ENCODE measurements around the gene TGIF2.

Gene TGIF2

DNA sequence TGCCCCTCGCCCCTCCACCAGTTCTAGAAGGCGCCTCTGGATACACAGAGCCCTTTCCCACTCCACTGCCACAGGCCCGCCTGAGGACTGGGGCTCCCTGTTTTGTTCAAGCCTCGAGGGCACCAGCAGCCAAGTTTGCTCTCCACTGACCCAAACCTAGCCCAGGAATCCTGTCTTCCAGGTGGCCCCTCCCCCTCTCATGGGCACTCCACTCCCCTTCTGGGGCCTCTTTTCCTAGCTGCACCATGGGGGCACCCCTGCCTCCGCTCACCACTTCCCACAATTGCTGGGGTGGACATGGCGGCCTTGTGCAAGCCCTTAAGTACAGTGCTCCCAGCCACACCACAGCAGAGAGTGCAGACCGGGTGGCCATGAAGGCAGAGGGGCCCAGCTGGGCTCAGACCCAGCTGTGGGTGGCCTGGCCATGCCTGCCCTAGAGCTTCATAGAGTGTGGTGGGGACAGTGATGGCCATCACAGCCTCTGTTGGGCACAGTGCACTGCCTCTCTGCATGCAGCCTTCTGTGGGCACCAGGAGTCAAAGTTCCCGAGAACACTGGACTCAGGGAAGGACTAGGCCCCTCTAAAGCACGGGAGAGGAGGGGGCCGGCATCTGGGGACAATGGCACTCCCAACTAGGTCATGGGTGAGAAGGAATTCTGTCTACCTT is 30.7 kb upstream of the TGIF2 start:
- no peaks in the 10 kb centered on the region for H3K36me3 ChIP-seq (ENCODE audit: control insufficient read depth in 4 of 4, insufficient read depth in 4 of 4, low read length in 3 of 4)

GRCh38 chr20:36543184-36544133 is 29.9 kb upstream of the TGIF2 start:
- no peak overlapping the region for H3K27ac ChIP-seq (ENCODE audit: insufficient read depth in 1 of 2, low read depth in 1 of 2, low read length in 2 of 2, poor library complexity in 1 of 2, severe bottlenecking in 2 of 2)
- CTCF ChIA-PET = interaction anchor here (0.8 to 1.2 kb wide), 3 partner anchors 8 to 17 kb away, joined by 3 read pairs; no protein-coding TSS in a partner anchor
- WGBS (ENCODE audit: insufficient coverage) = 95% methylated on average over 12 of the region's 14 CpGs

More for the DNA sequence above, 30.7 kb upstream of the TGIF2 start:
- no peaks in the 10 kb centered on the region for H3K27me3 ChIP-seq (replicated peaks in 2 of 5; ENCODE audit: control insufficient read depth in 4 of 5, insufficient read depth in 5 of 5, low read length in 4 of 5)
- H3K27ac ChIP-seq (ENCODE audit: insufficient read depth in 1 of 2, low read depth in 1 of 2, low read length in 2 of 2, poor library complexity in 1 of 2, severe bottlenecking in 2 of 2) = no peak overlapping the region
- peaks cover 0 to 13% (median 9%) of the 10 kb centered on the region in 4 experiments for H3K4me1 ChIP-seq (ENCODE audit: control extremely low read depth in 1 of 4, control insufficient read depth in 4 of 4, insufficient read depth in 4 of 4, low read length in 3 of 4)
- 94% methylated on average over 7 of the region's 10 CpGs for whole genome bisulfite sequencing (ENCODE audit: insufficient coverage)
- no peaks in the 10 kb centered on the region for H3K9me3 ChIP-seq (ENCODE audit: control extremely low read depth in 1 of 5, control insufficient read depth in 4 of 5, insufficient read depth in 2 of 5, low read depth in 1 of 5, low read length in 4 of 5)
- POLR2A ChIA-PET = no interaction called here
- CTCF ChIA-PET = interaction anchor here (1.0 to 2.3 kb wide), 6 partner anchors 8 to 50 kb away, joined by 3 to 11 read pairs (median 3); no protein-coding TSS in a partner anchor
- no peak for DNase-seq
- H3K4me3 ChIP-seq (ENCODE audit: control insufficient read depth in 1 of 7, extremely low read depth in 1 of 7, insufficient read depth in 4 of 7, low read depth in 2 of 7, low read length in 6 of 7) = no peak overlapping the region

DNA sequence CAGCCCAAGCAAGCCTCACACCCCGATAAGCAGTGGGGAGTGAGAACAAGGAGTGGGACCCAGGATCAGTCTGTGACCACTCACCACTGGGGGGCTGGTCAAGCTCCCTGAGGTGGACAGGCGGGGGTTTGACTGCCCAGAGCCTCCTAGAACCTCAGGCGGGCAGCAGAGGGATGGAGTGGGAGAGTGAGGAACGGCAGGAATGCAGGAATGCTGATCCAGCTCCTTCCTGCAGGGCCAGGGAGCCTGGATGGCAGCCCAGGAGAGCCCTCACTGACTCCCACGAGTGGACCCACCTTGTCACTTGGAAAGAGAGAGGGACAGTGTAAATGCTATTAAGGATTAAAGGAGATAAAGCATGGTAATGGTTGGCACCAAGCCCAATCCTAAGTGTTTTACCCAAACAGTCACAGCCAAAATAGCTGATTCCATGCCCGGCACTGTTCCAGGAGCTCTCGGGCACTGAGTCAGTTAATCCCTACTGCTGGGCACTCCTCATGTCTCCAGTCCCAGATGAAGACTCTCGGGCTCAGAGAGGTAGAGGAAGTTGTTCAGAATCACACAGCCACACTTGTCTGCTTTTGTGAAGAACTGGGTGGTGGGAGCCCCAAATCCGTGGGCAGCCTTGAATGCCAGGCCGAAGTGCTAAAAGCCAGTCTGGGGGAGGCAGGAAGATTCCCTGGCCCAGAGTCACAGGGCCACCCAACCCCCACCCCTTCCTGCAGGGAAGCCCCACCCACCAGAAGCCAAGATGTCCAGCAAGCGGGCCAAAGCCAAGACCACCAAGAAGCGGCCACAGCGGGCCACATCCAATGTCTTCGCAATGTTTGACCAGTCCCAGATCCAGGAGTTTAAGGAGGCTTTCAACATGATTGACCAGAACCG is 29.0 kb upstream of the TGIF2 start:
- Histone ChIP-seq H3K27me3 (replicated peaks in 2 of 5; ENCODE audit: control insufficient read depth in 4 of 5, insufficient read depth in 5 of 5, low read length in 4 of 5) (no peaks in the 10 kb centered on the region), H3K27ac (ENCODE audit: insufficient read depth in 1 of 2, low read depth in 1 of 2, low read length in 2 of 2, poor library complexity in 1 of 2, severe bottlenecking in 2 of 2) (no peak overlapping the region), H3K36me3 (ENCODE audit: control insufficient read depth in 4 of 4, insufficient read depth in 4 of 4, low read length in 3 of 4) (no peaks in the 10 kb centered on the region), H3K4me1 (ENCODE audit: control extremely low read depth in 1 of 4, control insufficient read depth in 4 of 4, insufficient read depth in 4 of 4, low read length in 3 of 4) (peaks cover 0 to 13% (median 9%) of the 10 kb centered on the region in 4 experiments), H3K9me3 (ENCODE audit: control extremely low read depth in 1 of 5, control insufficient read depth in 4 of 5, insufficient read depth in 2 of 5, low read depth in 1 of 5, low read length in 4 of 5) (no peaks in the 10 kb centered on the region), H3K4me3 (ENCODE audit: control insufficient read depth in 1 of 7, extremely low read depth in 1 of 7, insufficient read depth in 4 of 7, low read depth in 2 of 7, low read length in 6 of 7) (no peak overlapping the region)
- POLR2A ChIA-PET = no interaction called here
- CTCF ChIA-PET = interaction anchor here (0.7 to 0.8 kb wide), 2 partner anchors 13 to 17 kb away, joined by 3 read pairs; no protein-coding TSS in a partner anchor
- WGBS (ENCODE audit: insufficient coverage) = over 99% methylated on average over 15 of the region's 15 CpGs
- DNase-seq = no peak

More at GRCh38 chr20:36543184-36544133, 29.9 kb upstream of the TGIF2 start:
- POLR2A ChIA-PET = no interaction called here
- peaks cover 0 to 13% (median 9%) of the 10 kb centered on the region in 4 experiments for H3K4me1 ChIP-seq (ENCODE audit: control extremely low read depth in 1 of 4, control insufficient read depth in 4 of 4, insufficient read depth in 4 of 4, low read length in 3 of 4)
- no peak overlapping the region for H3K4me3 ChIP-seq (ENCODE audit: control insufficient read depth in 1 of 7, extremely low read depth in 1 of 7, insufficient read depth in 4 of 7, low read depth in 2 of 7, low read length in 6 of 7)
- H3K36me3 ChIP-seq (ENCODE audit: control insufficient read depth in 4 of 4, insufficient read depth in 4 of 4, low read length in 3 of 4) = no peaks in the 10 kb centered on the region
- DNase-seq = no peak
- H3K9me3 ChIP-seq (ENCODE audit: control extremely low read depth in 1 of 5, control insufficient read depth in 4 of 5, insufficient read depth in 2 of 5, low read depth in 1 of 5, low read length in 4 of 5) = no peaks in the 10 kb centered on the region
- no peaks in the 10 kb centered on the region for H3K27me3 ChIP-seq (replicated peaks in 2 of 5; ENCODE audit: control insufficient read depth in 4 of 5, insufficient read depth in 5 of 5, low read length in 4 of 5)

- no peak for DNase-seq
- H3K27me3 ChIP-seq (replicated peaks in 2 of 5; ENCODE audit: control insufficient read depth in 4 of 5, insufficient read depth in 5 of 5, low read length in 4 of 5) = no peaks in the 10 kb centered on the region
- WGBS (ENCODE audit: insufficient coverage) = 90% methylated on average over 13 of the region's 14 CpGs
- CTCF ChIA-PET = interaction anchor here (1.0 to 1.6 kb wide), 3 partner anchors 11 to 40 kb away, joined by 3 to 5 read pairs (median 4); no protein-coding TSS in a partner anchor
- POLR2A ChIA-PET = no interaction called here
- no peaks in the 10 kb centered on the region for H3K9me3 ChIP-seq (ENCODE audit: control extremely low read depth in 1 of 5, control insufficient read depth in 4 of 5, insufficient read depth in 2 of 5, low read depth in 1 of 5, low read length in 4 of 5)
- peaks cover 0 to 7% (median 6%) of the 10 kb centered on the region in 4 experiments for H3K4me1 ChIP-seq (ENCODE audit: control extremely low read depth in 1 of 4, control insufficient read depth in 4 of 4, insufficient read depth in 4 of 4, low read length in 3 of 4)
- H3K4me3 ChIP-seq (ENCODE audit: control insufficient read depth in 1 of 7, extremely low read depth in 1 of 7, insufficient read depth in 4 of 7, low read depth in 2 of 7, low read length in 6 of 7) = no peak overlapping the region
- H3K27ac ChIP-seq (ENCODE audit: insufficient read depth in 1 of 2, low read depth in 1 of 2, low read length in 2 of 2, poor library complexity in 1 of 2, severe bottlenecking in 2 of 2) = no peak overlapping the region
- H3K36me3 ChIP-seq (ENCODE audit: control insufficient read depth in 4 of 4, insufficient read depth in 4 of 4, low read length in 3 of 4) = no peaks in the 10 kb centered on the region
Observed at GRCh38 chr20:36546111-36546736, 27.2 kb upstream of the TGIF2 start.

GRCh38 chr20:36547186-36548005 is 26.0 kb upstream of the TGIF2 start:
- no peaks in the 10 kb centered on the region for H3K9me3 ChIP-seq (ENCODE audit: control extremely low read depth in 1 of 5, control insufficient read depth in 4 of 5, insufficient read depth in 2 of 5, low read depth in 1 of 5, low read length in 4 of 5)
- H3K27me3 ChIP-seq (replicated peaks in 2 of 5; ENCODE audit: control insufficient read depth in 4 of 5, insufficient read depth in 5 of 5, low read length in 4 of 5) = no peaks in the 10 kb centered on the region
- ChIA-PET POLR2A (no interaction called here), CTCF (interaction anchor here (1.1 to 2.9 kb wide), 4 partner anchors 10 to 50 kb away, joined by 3 to 8 read pairs (median 4); no protein-coding TSS in a partner anchor)
- H3K4me3 ChIP-seq (ENCODE audit: control insufficient read depth in 1 of 7, extremely low read depth in 1 of 7, insufficient read depth in 4 of 7, low read depth in 2 of 7, low read length in 6 of 7) = no peak overlapping the region
- peaks cover 0 to 7% (median 0%) of the 10 kb centered on the region in 4 experiments for H3K4me1 ChIP-seq (ENCODE audit: control extremely low read depth in 1 of 4, control insufficient read depth in 4 of 4, insufficient read depth in 4 of 4, low read length in 3 of 4)
- no peak for DNase-seq
- no peak overlapping the region for H3K27ac ChIP-seq (ENCODE audit: insufficient read depth in 1 of 2, low read depth in 1 of 2, low read length in 2 of 2, poor library complexity in 1 of 2, severe bottlenecking in 2 of 2)
- no peaks in the 10 kb centered on the region for H3K36me3 ChIP-seq (ENCODE audit: control insufficient read depth in 4 of 4, insufficient read depth in 4 of 4, low read length in 3 of 4)
- WGBS (ENCODE audit: insufficient coverage) = 95% methylated on average over 11 of the region's 12 CpGs

GRCh38 chr20:36548006-36548315 is 25.4 kb upstream of the TGIF2 start:
- Histone ChIP-seq H3K4me1 (ENCODE audit: control extremely low read depth in 1 of 4, control insufficient read depth in 4 of 4, insufficient read depth in 4 of 4, low read length in 3 of 4) (peaks cover 0 to 3% (median 0%) of the 10 kb centered on the region in 4 experiments), H3K36me3 (ENCODE audit: control insufficient read depth in 4 of 4, insufficient read depth in 4 of 4, low read length in 3 of 4) (no peaks in the 10 kb centered on the region), H3K27ac (ENCODE audit: insufficient read depth in 1 of 2, low read depth in 1 of 2, low read length in 2 of 2, poor library complexity in 1 of 2, severe bottlenecking in 2 of 2) (no peak overlapping the region), H3K9me3 (ENCODE audit: control extremely low read depth in 1 of 5, control insufficient read depth in 4 of 5, insufficient read depth in 2 of 5, low read depth in 1 of 5, low read length in 4 of 5) (no peaks in the 10 kb centered on the region), H3K27me3 (replicated peaks in 2 of 5; ENCODE audit: control insufficient read depth in 4 of 5, insufficient read depth in 5 of 5, low read length in 4 of 5) (no peaks in the 10 kb centered on the region), H3K4me3 (ENCODE audit: control insufficient read depth in 1 of 7, extremely low read depth in 1 of 7, insufficient read depth in 4 of 7, low read depth in 2 of 7, low read length in 6 of 7) (no peak overlapping the region)
- DNase-seq = peak in 2 of 3 donors; percentile 33 to 43
- POLR2A ChIA-PET = no interaction called here
- CTCF ChIA-PET = interaction anchor here (1.5 to 2.9 kb wide), 2 partner anchors 14 to 49 kb away, joined by 3 to 8 read pairs; no protein-coding TSS in a partner anchor
- 96% methylated on average over 10 of the region's 12 CpGs for WGBS (ENCODE audit: insufficient coverage)

Data from common myeloid progenitor, CD34-positive (primary cell).